GM12873 (cell line): ENCODE data around the gene CACNA1S.

ENCODE experiments used
- CTCF ChIP-seq: IDR thresholded peaks from 2 replicates; pipeline ENCODE4 v1.5.1; 2012; ENCODE audit warnings: low read depth, mild to moderate bottlenecking, moderate library complexity, low read length, control low read depth; ENCODE audit not compliant: insufficient read depth; ENCODE audit errors: missing control alignments

Gene CACNA1S

DNA sequence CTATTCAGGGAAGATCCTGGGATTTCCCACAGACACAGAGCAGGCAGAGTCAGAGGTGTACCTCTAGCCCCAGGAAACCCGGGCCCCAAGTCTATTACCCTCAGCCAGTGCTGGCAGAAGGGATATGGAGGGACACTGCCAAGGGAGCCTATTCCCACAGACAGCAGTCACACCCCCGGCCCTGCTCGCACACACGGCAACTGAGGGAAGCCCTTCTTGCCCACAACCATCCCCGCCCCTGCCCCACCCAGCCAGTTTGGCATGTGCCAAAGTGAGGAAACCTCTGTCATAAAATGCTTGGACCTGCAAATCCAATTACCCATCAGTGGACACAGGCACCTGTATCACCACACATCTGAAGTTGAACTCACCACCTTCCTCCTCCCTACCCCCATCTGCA, 6.5 kb downstream of the CACNA1S start:
- TF ChIP-seq CTCF = no peak

GRCh38 chr1:201104141-201104540, 8.1 kb downstream of the CACNA1S start:
- TF ChIP-seq CTCF = no peak

DNA sequence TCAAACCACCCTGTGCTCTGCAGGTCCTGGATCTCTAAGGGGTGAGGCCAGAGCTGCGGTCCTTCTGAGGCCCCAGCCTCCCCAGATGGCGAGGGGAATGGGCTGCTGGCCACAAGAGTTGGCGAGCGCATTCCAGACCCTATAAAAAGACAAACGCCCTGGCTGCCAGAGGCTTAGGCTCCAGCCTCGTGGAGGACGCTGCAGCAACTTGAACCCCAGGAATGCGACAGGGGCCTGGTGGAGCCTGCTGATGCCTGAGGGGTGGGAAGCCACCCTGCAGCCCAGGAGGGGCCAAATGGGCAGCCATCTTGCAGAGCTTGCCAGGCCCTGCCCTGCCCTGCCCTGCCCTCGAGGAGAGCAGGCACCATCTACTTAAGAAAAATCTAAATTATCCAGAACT, 8.6 kb downstream of the CACNA1S start:
- no peak for TF ChIP-seq CTCF

DNA sequence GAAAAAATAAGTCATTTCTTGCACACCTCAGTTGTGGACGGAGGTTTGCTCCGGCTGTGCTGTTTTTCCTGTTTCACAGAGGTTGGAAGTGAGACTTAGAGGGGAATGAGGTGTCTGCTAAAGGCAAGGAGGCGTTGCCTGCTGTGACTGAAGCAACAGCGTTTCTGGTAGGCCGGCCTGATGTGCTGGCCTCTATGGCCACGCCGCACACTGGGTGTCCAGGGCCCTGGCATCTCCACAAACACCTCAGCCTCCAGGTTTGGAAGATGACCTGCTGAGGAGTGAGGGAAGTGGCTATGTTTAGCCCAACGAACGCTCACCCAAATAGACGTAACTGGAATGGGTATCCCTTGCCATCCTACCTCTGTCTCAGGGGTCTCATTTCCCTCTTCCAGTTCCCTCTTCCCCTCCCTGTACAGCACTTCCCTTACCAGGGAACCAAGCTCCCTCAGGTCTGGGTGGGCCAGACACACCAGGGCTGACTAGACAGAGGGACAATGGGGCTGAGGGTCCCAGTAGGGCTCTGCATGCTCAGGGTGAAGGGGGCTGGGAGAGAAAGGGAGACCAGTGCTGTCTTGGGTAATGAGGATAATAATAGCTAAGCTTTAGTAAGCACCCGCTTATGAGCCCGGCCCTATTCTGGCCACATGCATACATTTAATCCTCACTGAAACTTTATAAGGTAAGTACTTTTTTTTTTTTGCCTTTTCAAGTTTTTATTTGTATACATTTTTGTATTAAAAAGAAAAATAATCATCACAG, 11.9 kb downstream of the CACNA1S start:
- no peak for TF ChIP-seq CTCF

DNA sequence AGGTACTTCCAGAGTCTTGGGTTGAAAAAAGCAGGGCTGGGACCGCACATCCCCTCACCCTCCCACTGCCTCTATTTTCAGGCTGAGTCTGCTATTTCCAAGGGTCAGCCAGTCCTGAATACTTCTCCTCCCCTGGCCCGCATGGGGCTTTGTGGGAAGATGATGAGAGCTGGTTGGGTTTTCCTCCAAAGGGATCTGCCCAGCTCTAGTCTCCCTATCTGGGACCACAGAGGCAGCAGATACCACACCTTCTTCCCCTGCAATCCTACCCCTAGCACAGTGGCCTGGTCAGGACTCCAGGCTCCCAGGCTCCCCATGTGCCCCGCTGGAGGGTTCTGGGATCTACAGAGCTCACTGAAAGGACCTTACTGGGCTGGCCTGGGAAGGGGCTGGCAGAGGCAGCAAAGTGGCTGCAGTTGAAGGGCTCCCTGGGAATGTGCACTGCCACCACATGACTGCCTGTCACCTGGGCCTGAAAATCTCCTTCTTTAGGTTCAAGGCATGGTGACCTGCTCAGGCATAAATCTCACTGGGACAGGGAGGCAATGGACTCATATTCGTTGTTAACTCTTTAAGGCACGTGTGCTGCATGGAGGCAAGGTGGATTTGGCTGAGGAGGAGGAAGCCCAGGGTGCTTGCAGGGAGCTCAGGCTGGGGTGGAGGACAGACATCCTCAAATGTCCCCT, 13.1 kb downstream of the CACNA1S start:
- TF ChIP-seq CTCF = no peak

DNA sequence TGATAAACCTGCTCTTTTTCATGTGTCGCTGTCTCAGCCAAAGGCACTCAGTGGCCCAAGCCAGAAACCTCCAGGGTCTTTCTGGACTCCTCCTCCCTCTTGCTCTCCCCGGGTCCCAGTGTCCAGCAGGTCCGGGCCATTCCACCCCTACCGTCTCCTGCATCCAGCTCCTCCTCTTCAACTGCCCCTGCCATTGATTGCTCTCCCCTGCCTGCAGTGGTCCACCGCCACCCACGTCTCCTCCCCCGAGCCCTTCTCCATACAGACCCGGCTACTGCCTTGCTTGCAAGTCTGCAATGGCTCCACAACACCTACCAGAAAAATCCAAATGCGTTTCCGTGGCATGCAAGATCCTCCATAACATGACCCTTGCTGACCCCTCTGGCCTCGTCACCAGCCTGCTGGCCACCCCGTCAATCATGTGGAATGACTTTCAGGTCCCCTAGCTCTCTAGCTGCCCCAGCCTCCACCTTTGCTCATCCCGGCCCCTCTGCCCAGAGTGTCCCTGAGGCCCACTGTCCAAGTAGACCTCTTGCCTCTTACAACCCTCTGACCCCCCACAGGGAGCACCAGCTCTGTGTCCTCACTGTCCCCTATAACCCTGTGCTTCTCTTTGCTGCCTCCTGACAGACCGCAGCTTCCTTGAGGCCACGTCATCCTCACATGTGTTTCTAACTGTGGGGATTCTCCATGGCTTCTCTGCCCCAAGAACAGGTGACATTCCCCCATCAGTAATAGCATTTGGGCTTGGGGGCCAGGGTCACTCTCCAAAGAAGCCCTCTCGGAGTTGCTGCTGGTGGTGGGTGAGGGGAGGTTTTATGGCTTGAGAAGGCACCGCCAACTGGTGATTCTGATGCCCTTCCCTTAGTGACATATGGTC, 15.0 kb downstream of the CACNA1S start:
- TF ChIP-seq CTCF = no peak

DNA sequence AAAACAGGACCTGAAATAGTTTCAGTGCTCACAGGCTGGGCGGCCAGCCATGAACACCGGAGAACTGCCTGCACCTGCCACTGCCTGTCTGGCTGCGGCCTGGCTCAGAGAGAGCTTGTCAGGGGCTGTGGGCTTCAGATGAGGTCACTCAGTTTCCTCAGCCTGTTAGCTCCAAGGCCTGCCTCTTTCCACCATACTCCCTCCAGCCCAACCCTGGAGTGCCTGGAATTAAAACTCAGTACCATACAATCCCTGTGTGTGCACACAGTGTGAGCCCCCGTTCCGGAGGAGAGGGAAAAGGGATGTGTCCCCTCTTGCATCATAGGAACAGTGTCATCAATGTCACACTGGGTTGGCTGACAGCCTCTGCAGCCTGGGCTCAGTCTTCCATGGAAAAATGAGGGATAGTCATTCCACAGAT, 16.2 kb downstream of the CACNA1S start:
- no peak for TF ChIP-seq CTCF
